A549 (cell line): ENCODE measurements around the gene THEM4. TPM values are rescaled to one million over a fixed set of nuclear protein-coding genes. Genes with fewer than 3 reads are reported as not detected.

Source experiments
- ATAC-seq, 2 experiments: fragments of 200-7000 bp in 1 of 2; fragments of >200 bp in 1 of 2; cut with Nextera tagmentation in 1 of 2; cut with Tn5 transposase in 1 of 2; 3 replicates each; pipeline versions ENCODE4 v1.8.0 to v1.9.1; 2018 to 2020; ENCODE audit warnings: mild to moderate bottlenecking in 1 of 2, moderate library complexity in 1 of 2
- CTCF ChIA-PET: fragments of 300-600 bp; sonication (Branson Sonifier 250); formaldehyde crosslinking; extraction: SDS; loops from one replicate; lab custom pipeline; 2021; ENCODE audit warnings: antibody characterized with exemption, inconsistent platforms; lab: Yijun Ruan, JAX
- POLR2A ChIA-PET: fragments of 350-600 bp; formaldehyde crosslinking; extraction: SDS; loops from one replicate; lab custom pipeline; 2021; ENCODE audit warnings: antibody characterized with exemption, inconsistent platforms; lab: Yijun Ruan, JAX
- DNase-seq, 2 experiments: peaks; one replicate each; pipeline versions ENCODE4 v3.0.0 to v3.0.0-alpha.2; 2011 to 2016; ENCODE audit warnings: low read depth in 1 of 2, low spot score in 1 of 2
- FAIRE-seq: peaks from 2 replicates; lab custom pipeline; 2011; peaks lifted over from hg19 to GRCh38; lab: Jason Lieb, UNC
- H3K27ac ChIP-seq, 2 experiments: fragments of >200 bp; sonication (Bioruptor Twin); formaldehyde crosslinking; 3 replicates each; pipeline ENCODE4 v1.5.1; 2016 to 2017
- H3K4me1 ChIP-seq: fragments of >200 bp; sonication (Bioruptor Twin); formaldehyde crosslinking; 3 replicates; pipeline ENCODE4 v1.6.1; 2016
- H3K4me2 ChIP-seq: fragments of >200 bp; sonication (Bioruptor Twin); formaldehyde crosslinking; 3 replicates; pipeline ENCODE4 v1.6.1; 2016
- H3K4me3 ChIP-seq: fragments of >200 bp; sonication (Bioruptor Twin); formaldehyde crosslinking; 3 replicates; pipeline ENCODE4 v1.5.1; 2016
- H3K9me3 ChIP-seq: fragments of >200 bp; sonication (Bioruptor Twin); formaldehyde crosslinking; 3 replicates; pipeline ENCODE4 v1.6.1; 2016
- BHLHE40 ChIP-seq: IDR thresholded peaks from 2 replicates; pipeline ENCODE4 v1.6.1; 2012; ENCODE audit warnings: low read depth, low read length, inconsistent platforms
- CBX8 ChIP-seq: fragments of 200-600 bp; sonication (generic); IDR thresholded peaks from 2 replicates; pipeline ENCODE4 v1.6.1; 2016
- FOSB ChIP-seq: fragments of 250-450 bp; sonication (Bioruptor Pico); IDR thresholded peaks from 2 replicates; pipeline ENCODE4 v1.5.0; 2020; ENCODE audit warnings: mild to moderate bottlenecking, moderate library complexity
- FOSL2 ChIP-seq, 2 experiments: fragments of 450-650 bp in 1 of 2; fragments of >200 bp in 1 of 2; sonication (Bioruptor Twin) in 1 of 2; formaldehyde crosslinking; IDR thresholded peaks; 2 replicates each; pipeline versions ENCODE4 v1.5.0 to v1.6.1; 2016 to 2020; ENCODE audit warnings: mild to moderate bottlenecking in 1 of 2, moderate library complexity in 1 of 2
- FOXS1 ChIP-seq: fragments of 250-450 bp; sonication (Bioruptor Pico); IDR thresholded peaks from 2 replicates; pipeline ENCODE4 v1.5.0; 2020; ENCODE audit warnings: mild to moderate bottlenecking, moderate library complexity
- HOXB13 ChIP-seq: fragments of 250-450 bp; sonication (Bioruptor Pico); IDR thresholded peaks from 2 replicates; pipeline ENCODE4 v1.5.0; 2020; ENCODE audit warnings: low read depth, mild to moderate bottlenecking, moderate library complexity
- JUN ChIP-seq, 2 experiments: fragments of >200 bp; sonication (Bioruptor Twin); formaldehyde crosslinking; IDR thresholded peaks; 2 replicates in 1 of 2; 3 replicates in 1 of 2; pipeline ENCODE4 v1.6.1; 2016 to 2017
- MAFK ChIP-seq: fragments of 450-650 bp; IDR thresholded peaks from 2 replicates; pipeline ENCODE4 v1.6.1; 2014; ENCODE audit not compliant: partially characterized antibody
- MAZ ChIP-seq: fragments of 150-350 bp; IDR thresholded peaks from 2 replicates; pipeline ENCODE4 v1.6.1; 2014; ENCODE audit warnings: antibody characterized with exemption, low read depth, low read length, borderline replicate concordance
- NFE2L2 ChIP-seq: fragments of 150-350 bp; conservative IDR thresholded peaks from 2 replicates; pipeline ENCODE4 v1.6.1; 2014; ENCODE audit warnings: low read length
- NPAS2 ChIP-seq: fragments of 250-450 bp; sonication (Bioruptor Pico); IDR thresholded peaks from 2 replicates; pipeline ENCODE4 v1.8.0; 2022; ENCODE audit warnings: mild to moderate bottlenecking, moderate library complexity, borderline replicate concordance
- RARB ChIP-seq: fragments of 250-450 bp; sonication (Bioruptor Pico); IDR thresholded peaks from 2 replicates; pipeline ENCODE4 v1.8.0; 2021; ENCODE audit warnings: mild to moderate bottlenecking, moderate library complexity
- RFX5 ChIP-seq: fragments of 450-650 bp; IDR thresholded peaks from 2 replicates; pipeline ENCODE4 v1.7.1; 2014; ENCODE audit warnings: antibody characterized with exemption, mild to moderate bottlenecking, moderate library complexity
- RNF2 ChIP-seq: fragments of 200-600 bp; sonication (generic); IDR thresholded peaks from 2 replicates; pipeline ENCODE4 v1.6.1; 2016; ENCODE audit warnings: low read depth, mild to moderate bottlenecking, antibody characterized with exemption, moderate library complexity, borderline replicate concordance
- TFCP2L1 ChIP-seq: fragments of 250-450 bp; sonication (Bioruptor Pico); IDR thresholded peaks from 2 replicates; pipeline ENCODE4 v1.5.0; 2021; ENCODE audit warnings: mild to moderate bottlenecking
- ZFP36 ChIP-seq: fragments of 450-650 bp; IDR thresholded peaks from 2 replicates; pipeline ENCODE4 v1.6.1; 2014; ENCODE audit warnings: borderline replicate concordance; ENCODE audit not compliant: partially characterized antibody
- WGBS: methylation state at CpG from one replicate; pipeline ENCODE4 v1.1.6; 2017; ENCODE audit errors: missing lambda C conversion rate; 5-methylcytosine and 5-hydroxymethylcytosine counted together
- polyA plus RNA-seq, 4 experiments: library from polyadenylated mRNA; depleted of rRNA in 3 of 4; stranded (reverse); fragments of >200 nt; fragmentation: RNase III in 1 of 4; extraction: RNeasy Plus Mini Kit Qiagen cat#74134 plus additional on column Dnase treatment in 1 of 4; gene quantifications; 2 replicates in 3 of 4; 3 replicates in 1 of 4; pipeline ENCODE4 v1.2.3, GENCODE V29; 2011 to 2017
- TF ChIP-seq, protein P1 (sequence below): fragments of >200 bp; sonication (Bioruptor Twin); formaldehyde crosslinking; IDR thresholded peaks from 3 replicates; pipeline ENCODE4 v1.5.1; 2016
- TF ChIP-seq, protein P2 (sequence below): fragments of >200 bp; sonication (Bioruptor Twin); formaldehyde crosslinking; IDR thresholded peaks from 2 replicates; pipeline ENCODE4 v1.6.1; 2016
- TF ChIP-seq, protein P3 (sequence below): fragments of 450-650 bp; IDR thresholded peaks from 2 replicates; pipeline ENCODE4 v1.6.1; 2014; ENCODE audit warnings: antibody characterized with exemption

THEM4 gene
- polyA plus RNA-seq, 2 of the 4 experiments (the other 2 are of a cell fraction), result 16.6 to 32.3 TPM

DNA sequence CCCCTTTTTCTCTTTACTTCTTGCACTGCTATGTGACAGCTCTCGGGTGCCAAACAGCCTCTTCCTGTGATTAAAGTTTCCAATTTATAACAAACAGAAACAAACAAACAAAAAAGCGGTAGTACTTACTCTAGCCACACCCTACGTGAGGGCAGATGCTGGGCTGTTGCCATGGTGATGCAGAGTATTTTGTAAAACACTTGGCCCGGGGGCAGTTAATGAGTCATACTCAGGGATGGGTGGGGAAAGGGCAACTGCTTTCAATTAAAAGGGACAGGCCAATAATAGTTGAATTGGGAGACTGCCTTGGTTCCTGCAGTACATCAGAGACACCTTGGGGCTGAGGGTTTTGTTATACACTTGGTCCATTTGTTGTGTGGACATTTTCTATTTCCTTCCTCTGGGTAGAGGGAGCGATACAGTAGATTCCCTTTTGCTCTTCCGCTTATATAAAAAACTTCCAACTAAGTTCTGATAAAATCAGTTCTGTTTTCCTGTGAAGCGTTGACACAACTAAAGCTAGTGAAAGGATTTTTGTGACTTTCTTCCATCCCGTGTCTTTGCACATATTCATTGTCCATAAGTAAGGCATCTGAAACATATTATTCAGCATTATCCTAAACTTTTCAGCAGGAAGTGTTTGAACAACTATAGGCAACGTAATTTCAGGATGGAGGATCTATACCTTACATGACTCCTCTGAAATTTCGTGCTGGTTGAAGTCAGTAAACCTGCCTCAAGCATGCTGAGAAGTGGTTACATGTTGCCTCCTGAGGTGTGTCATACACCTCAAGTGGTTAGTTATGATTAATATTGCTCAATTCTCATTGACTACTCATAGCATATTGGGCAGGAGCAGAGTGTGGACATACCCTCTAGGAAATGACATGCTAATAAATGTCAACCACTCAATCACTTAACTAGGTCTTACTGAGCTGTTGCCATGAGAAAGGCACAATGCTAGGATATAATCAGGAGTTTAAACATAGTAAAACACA lies 36.7 kb upstream of the THEM4 start (continued):
- TF ChIP-seq TFCP2L1 (CRISPR knock-in tag), result no peak
- TF ChIP-seq NPAS2 (CRISPR knock-in tag), result no peak
- TF ChIP-seq NFE2L2, result no peak
- TF ChIP-seq, protein P1, sequence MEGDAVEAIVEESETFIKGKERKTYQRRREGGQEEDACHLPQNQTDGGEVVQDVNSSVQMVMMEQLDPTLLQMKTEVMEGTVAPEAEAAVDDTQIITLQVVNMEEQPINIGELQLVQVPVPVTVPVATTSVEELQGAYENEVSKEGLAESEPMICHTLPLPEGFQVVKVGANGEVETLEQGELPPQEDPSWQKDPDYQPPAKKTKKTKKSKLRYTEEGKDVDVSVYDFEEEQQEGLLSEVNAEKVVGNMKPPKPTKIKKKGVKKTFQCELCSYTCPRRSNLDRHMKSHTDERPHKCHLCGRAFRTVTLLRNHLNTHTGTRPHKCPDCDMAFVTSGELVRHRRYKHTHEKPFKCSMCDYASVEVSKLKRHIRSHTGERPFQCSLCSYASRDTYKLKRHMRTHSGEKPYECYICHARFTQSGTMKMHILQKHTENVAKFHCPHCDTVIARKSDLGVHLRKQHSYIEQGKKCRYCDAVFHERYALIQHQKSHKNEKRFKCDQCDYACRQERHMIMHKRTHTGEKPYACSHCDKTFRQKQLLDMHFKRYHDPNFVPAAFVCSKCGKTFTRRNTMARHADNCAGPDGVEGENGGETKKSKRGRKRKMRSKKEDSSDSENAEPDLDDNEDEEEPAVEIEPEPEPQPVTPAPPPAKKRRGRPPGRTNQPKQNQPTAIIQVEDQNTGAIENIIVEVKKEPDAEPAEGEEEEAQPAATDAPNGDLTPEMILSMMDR, result no peak
- TF ChIP-seq FOSB (CRISPR knock-in tag), result no peak
- TF ChIP-seq BHLHE40, result no peak
- TF ChIP-seq, protein P2, sequence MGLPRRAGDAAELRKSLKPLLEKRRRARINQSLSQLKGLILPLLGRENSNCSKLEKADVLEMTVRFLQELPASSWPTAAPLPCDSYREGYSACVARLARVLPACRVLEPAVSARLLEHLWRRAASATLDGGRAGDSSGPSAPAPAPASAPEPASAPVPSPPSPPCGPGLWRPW, result no peak
- TF ChIP-seq RNF2, result no peak

DNA sequence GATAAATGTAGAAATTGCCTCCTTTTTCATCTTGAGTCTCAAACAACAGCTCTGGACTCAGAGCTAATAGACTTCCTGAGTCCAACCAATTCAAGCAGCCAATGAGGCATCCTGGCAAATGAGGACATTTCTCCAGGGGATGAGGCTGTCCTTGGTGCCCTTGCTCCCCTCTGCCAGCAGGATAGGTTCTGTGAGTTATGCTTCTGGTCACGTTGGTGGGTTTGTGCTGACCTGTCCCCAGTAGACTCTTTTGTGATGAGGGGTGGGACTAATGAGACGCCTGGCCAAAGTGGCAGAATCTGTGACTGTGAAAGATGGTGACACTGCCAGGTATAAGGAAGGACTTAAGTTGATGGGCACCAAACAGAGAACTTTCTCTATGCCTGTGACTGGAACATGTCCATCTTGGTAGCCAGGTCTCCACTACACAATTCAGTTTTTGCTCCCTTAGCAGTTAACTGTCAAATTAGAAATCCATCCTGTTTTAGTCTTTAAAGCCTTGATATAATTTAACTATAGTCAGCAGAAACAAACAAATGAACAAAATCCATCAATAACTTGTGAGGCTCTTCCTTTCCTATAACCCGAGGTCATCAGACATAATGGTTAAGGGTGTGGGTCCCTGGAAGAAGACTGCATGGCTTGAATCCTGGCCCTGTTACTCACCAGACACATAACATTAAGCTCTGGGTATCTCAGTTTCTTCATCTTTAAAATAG lies 35.7 kb upstream of the THEM4 start:
- POLR2A ChIA-PET, result interaction anchor here (0.6 to 1.5 kb wide), 4 partner anchors 9 to 89 kb away, joined by 3 to 4 read pairs (median 4); no protein-coding TSS in a partner anchor
- peak; percentile 3 to 30; a peak in 3 of 6 replicates for ATAC-seq
- no peaks in the 10 kb centered on the region for H3K9me3 ChIP-seq
- no peak for TF ChIP-seq FOSL2 (IDR thresholded peaks at IDR 0.05)
- TF ChIP-seq FOSL2 (CRISPR knock-in tag; IDR thresholded peaks at IDR 0.05), result no peak
- 0 out of 2 replicates have a peak, but pooled peaks have one; percentile 30 for TF ChIP-seq FOSB (CRISPR knock-in tag)
- TF ChIP-seq RARB, result no peak
- peak; percentile 88 for TF ChIP-seq MAFK
- TF ChIP-seq, protein P3, sequence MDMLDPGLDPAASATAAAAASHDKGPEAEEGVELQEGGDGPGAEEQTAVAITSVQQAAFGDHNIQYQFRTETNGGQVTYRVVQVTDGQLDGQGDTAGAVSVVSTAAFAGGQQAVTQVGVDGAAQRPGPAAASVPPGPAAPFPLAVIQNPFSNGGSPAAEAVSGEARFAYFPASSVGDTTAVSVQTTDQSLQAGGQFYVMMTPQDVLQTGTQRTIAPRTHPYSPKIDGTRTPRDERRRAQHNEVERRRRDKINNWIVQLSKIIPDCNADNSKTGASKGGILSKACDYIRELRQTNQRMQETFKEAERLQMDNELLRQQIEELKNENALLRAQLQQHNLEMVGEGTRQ, result no peak
- TF ChIP-seq ZFP36, result no peak
- no peak for TF ChIP-seq RNF2
- TF ChIP-seq MAZ, result no peak
- TF ChIP-seq HOXB13 (CRISPR knock-in tag), result no peak
- TF ChIP-seq CBX8, result no peak
- TF ChIP-seq FOXS1 (CRISPR knock-in tag), result no peak
- TF ChIP-seq RFX5, result no peak
- TF ChIP-seq JUN (IDR thresholded peaks at IDR 0.05), result no peak
- TF ChIP-seq, all 56 proteins: peak for 2
- no peak for FAIRE-seq
- CTCF ChIA-PET, result interaction anchor here (1.4 to 4.0 kb wide), 6 partner anchors 9 to 80 kb away, joined by 3 to 28 read pairs (median 8); no protein-coding TSS in a partner anchor
- Histone ChIP-seq H3K4me2 (peak overlapping the region; percentile 72), H3K27ac (peak overlapping the region; percentile 63 to 79), H3K4me3 (0 out of 3 replicates have a peak overlapping the region, but pooled peaks have one; percentile 3), H3K4me1 (peaks cover 69% of the 10 kb centered on the region)
- DNase-seq, result peak in 1 of 2 experiments; percentile 39
- 62% methylated on average over 3 of the region's 3 CpGs for WGBS
